Trophoblast cell (in vitro differentiated cells and primary cell): ENCODE data around the gene NSUN5.

Experiments
- DNase-seq, 2 donors: peaks; one replicate each; pipeline ENCODE4 v3.0.0-alpha.2; 2016
- H2AFZ ChIP-seq: 2 replicates; pipeline ENCODE4 v1.6.1; 2013; ENCODE audit warnings: low read length, moderate library complexity, mild to moderate bottlenecking; ENCODE audit not compliant: insufficient read depth, poor library complexity
- H2AK5ac ChIP-seq: 2 replicates; pipeline ENCODE4 v1.6.1; 2013; ENCODE audit warnings: mild to moderate bottlenecking, low read length
- H2BK120ac ChIP-seq: 2 replicates; pipeline ENCODE4 v1.6.1; 2013; ENCODE audit warnings: low read length, mild to moderate bottlenecking, moderate library complexity; ENCODE audit not compliant: insufficient read depth, poor library complexity
- H2BK12ac ChIP-seq: 2 replicates; pipeline ENCODE4 v1.6.1; 2013; ENCODE audit warnings: mild to moderate bottlenecking, low read length, moderate library complexity
- H2BK5ac ChIP-seq: 2 replicates; pipeline ENCODE4 v1.6.1; 2013; ENCODE audit warnings: low read length, low read depth, moderate library complexity, mild to moderate bottlenecking; ENCODE audit not compliant: poor library complexity
- H3K14ac ChIP-seq: 2 replicates; pipeline ENCODE4 v1.6.1; 2013; ENCODE audit warnings: mild to moderate bottlenecking, low read length
- H3K18ac ChIP-seq: 2 replicates; pipeline ENCODE4 v1.6.1; 2013; ENCODE audit warnings: mild to moderate bottlenecking, low read length
- H3K23ac ChIP-seq: 2 replicates; pipeline ENCODE4 v1.6.1; 2013; ENCODE audit warnings: low read length
- H3K27ac ChIP-seq: 2 replicates; pipeline ENCODE4 v1.5.1; 2013; ENCODE audit warnings: low read depth, mild to moderate bottlenecking, inconsistent platforms, low read length, moderate library complexity
- H3K27me3 ChIP-seq: 2 replicates; pipeline ENCODE4 v1.6.1; 2013; ENCODE audit warnings: inconsistent platforms, mild to moderate bottlenecking, low read length, moderate library complexity; ENCODE audit not compliant: insufficient read depth
- H3K36me3 ChIP-seq, 2 experiments: 1 replicate in 1 of 2; 2 replicates in 1 of 2; pipeline ENCODE4 v1.6.1; 2013; ENCODE audit warnings: low read length in 2 of 2, mild to moderate bottlenecking in 2 of 2, moderate library complexity in 1 of 2; ENCODE audit not compliant: insufficient read depth in 2 of 2, control insufficient read depth in 1 of 2
- H3K4ac ChIP-seq: 2 replicates; pipeline ENCODE4 v1.6.1; 2013; ENCODE audit warnings: low read depth, mild to moderate bottlenecking, low read length, moderate library complexity
- H3K4me1 ChIP-seq, 2 experiments: 1 replicate in 1 of 2; 2 replicates in 1 of 2; pipeline ENCODE4 v1.6.1; 2013; ENCODE audit warnings: low read length in 2 of 2, mild to moderate bottlenecking in 2 of 2, moderate library complexity in 1 of 2; ENCODE audit not compliant: insufficient read depth in 2 of 2, control insufficient read depth in 1 of 2
- H3K4me2 ChIP-seq: 2 replicates; pipeline ENCODE4 v1.6.1; 2013; ENCODE audit warnings: inconsistent platforms, mild to moderate bottlenecking, low read length, moderate library complexity
- H3K4me3 ChIP-seq: 2 replicates; pipeline ENCODE4 v1.5.1; 2013; ENCODE audit warnings: mild to moderate bottlenecking, low read depth, low read length, inconsistent platforms
- H3K79me1 ChIP-seq: one replicate; pipeline ENCODE4 v1.6.1; 2013; ENCODE audit warnings: low read length
- H3K79me2 ChIP-seq: 2 replicates; pipeline ENCODE4 v1.6.1; 2013; ENCODE audit warnings: low read length, mild to moderate bottlenecking; ENCODE audit not compliant: control insufficient read depth, insufficient read depth, poor library complexity
- H3K9ac ChIP-seq: 2 replicates; pipeline ENCODE4 v1.6.1; 2013; ENCODE audit warnings: mild to moderate bottlenecking, low read length
- H3K9me3 ChIP-seq: 2 replicates; pipeline ENCODE4 v1.6.1; 2013; ENCODE audit warnings: low read depth, mild to moderate bottlenecking, control low read depth, inconsistent platforms, low read length; ENCODE audit not compliant: insufficient read depth
- H4K12ac ChIP-seq: 2 replicates; pipeline ENCODE4 v1.6.1; 2013; ENCODE audit warnings: low read depth, mild to moderate bottlenecking, low read length, moderate library complexity
- H4K8ac ChIP-seq: 2 replicates; pipeline ENCODE4 v1.6.1; 2013; ENCODE audit warnings: low read depth, mild to moderate bottlenecking, low read length, moderate library complexity
- H4K91ac ChIP-seq: one replicate; pipeline ENCODE4 v1.6.1; 2013; ENCODE audit warnings: low read depth, mild to moderate bottlenecking, low read length, moderate library complexity
- WGBS: extraction: QIAGEN DNeasy Blood & Tissue Kit; methylation state at CpG from one replicate; pipeline ENCODE4 v1.1.7; 2013; ENCODE audit warnings: missing lambda C conversion rate; ENCODE audit not compliant: insufficient read length, insufficient coverage; ENCODE audit errors: extremely low coverage; 5-methylcytosine and 5-hydroxymethylcytosine counted together

The NSUN5 gene

DNA sequence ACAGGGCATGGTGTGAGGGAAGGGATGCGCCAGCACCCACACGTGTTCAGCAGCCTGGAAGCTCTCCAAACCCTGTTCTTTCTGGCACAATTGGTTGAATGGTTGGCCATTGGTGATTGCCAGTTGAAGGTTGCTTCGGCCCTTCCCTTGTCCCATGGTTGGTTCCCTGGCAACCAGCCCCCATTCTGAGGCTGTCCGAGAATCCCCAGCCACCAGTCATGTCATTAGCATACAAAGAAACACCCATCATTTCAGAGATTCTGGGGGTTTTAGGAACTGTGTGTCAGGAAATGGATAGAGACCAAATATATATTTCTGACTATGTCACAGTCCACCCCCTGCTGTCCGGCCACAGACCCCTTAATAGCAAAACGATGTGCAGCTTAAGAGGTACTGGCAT, 41.1 kb upstream of the NSUN5 start:
- H3K27me3 ChIP-seq, result no peaks in the 10 kb centered on the region
- H4K12ac ChIP-seq, result no peak overlapping the region
- peaks cover 2% of the 10 kb centered on the region for H3K9me3 ChIP-seq
- no peak for DNase-seq
- H3K4me2 ChIP-seq, result no peak overlapping the region
- H3K23ac ChIP-seq, result no peak overlapping the region
- no peak overlapping the region for H3K18ac ChIP-seq
- no peaks in the 10 kb centered on the region for H3K79me2 ChIP-seq
- no peak overlapping the region for H2BK120ac ChIP-seq
- H3K4me1 ChIP-seq, result no peaks in the 10 kb centered on the region
- no peak overlapping the region for H3K4me3 ChIP-seq
- WGBS, result no CpG with 5 or more reads among the region's 6 CpGs
- no peaks in the 10 kb centered on the region for H3K79me1 ChIP-seq
- H4K8ac ChIP-seq, result no peak overlapping the region
- H3K4ac ChIP-seq, result no peak overlapping the region
- H4K91ac ChIP-seq, result no peak overlapping the region
- H2BK12ac ChIP-seq, result no peak overlapping the region
- H3K36me3 ChIP-seq, result no peaks in the 10 kb centered on the region
- H2AFZ ChIP-seq, result no peak overlapping the region
- H2BK5ac ChIP-seq, result no peak overlapping the region
- H3K9ac ChIP-seq, result no peak overlapping the region
- H3K27ac ChIP-seq, result no peak overlapping the region
- no peak overlapping the region for H2AK5ac ChIP-seq
- H3K14ac ChIP-seq, result no peak overlapping the region

DNA sequence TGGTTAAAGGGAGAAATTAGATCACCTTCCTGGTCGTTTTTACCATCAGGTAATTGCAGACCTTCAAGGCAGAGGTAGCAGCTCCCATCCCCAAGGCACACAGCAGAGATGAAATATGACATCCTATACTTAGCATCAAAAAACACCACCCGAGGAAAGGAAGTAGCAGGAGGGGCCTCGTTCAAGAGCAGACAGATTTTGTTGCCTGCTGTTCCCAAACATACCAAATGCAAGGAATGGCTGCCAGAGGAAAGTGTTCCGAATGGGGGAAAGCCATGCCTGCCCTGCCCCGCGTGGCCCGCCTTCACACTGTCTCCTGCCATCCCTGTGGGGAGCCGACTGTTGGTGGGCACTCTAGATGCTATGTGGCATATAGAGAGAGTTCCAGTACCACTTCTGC, 37.3 kb upstream of the NSUN5 start:
- DNase-seq, result no peak
- WGBS, result no CpG with 5 or more reads among the region's 8 CpGs

DNA sequence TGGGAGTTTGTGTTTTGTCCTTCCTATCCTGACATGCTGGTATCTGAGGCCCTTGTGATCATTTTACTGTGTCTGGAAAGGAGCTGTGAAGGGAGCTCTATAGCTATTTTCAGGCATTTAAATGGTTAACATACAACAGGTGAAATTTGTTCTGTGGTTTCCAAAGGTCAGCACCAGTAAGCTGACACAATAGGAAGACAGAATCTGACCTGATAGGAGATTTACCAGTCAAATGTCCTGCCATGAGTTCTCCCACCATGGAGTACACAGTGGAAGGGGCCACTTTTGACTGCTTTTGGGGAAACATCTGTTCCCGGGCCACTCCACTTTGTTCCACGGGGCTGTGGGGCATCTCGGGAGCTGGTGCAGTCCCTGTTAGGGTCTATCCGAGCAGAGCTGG, 36.9 kb upstream of the NSUN5 start:
- Histone ChIP-seq H2AK5ac (no peak overlapping the region), H4K12ac (no peak overlapping the region)

More for the DNA sequence above, 37.3 kb upstream of the NSUN5 start:
- H3K23ac ChIP-seq, result no peak overlapping the region
- H3K4me3 ChIP-seq, result no peak overlapping the region
- no peaks in the 10 kb centered on the region for H3K36me3 ChIP-seq
- no peaks in the 10 kb centered on the region for H3K79me1 ChIP-seq
- H3K4me1 ChIP-seq, result peaks cover 4 to 5% of the 10 kb centered on the region in 2 experiments
- no peak overlapping the region for H4K91ac ChIP-seq
- no peak overlapping the region for H3K9ac ChIP-seq
- no peak overlapping the region for H3K27ac ChIP-seq
- H2AK5ac ChIP-seq, result no peak overlapping the region
- H3K9me3 ChIP-seq, result no peaks in the 10 kb centered on the region
- no peak overlapping the region for H3K18ac ChIP-seq
- H3K14ac ChIP-seq, result no peak overlapping the region
- no peak overlapping the region for H2BK12ac ChIP-seq
- no peak overlapping the region for H2BK5ac ChIP-seq
- no peak overlapping the region for H2BK120ac ChIP-seq
- no peak overlapping the region for H3K4ac ChIP-seq
- no peaks in the 10 kb centered on the region for H3K79me2 ChIP-seq
- no peak overlapping the region for H3K4me2 ChIP-seq
- H4K12ac ChIP-seq, result no peak overlapping the region
- H3K27me3 ChIP-seq, result no peaks in the 10 kb centered on the region
- H2AFZ ChIP-seq, result no peak overlapping the region
- H4K8ac ChIP-seq, result no peak overlapping the region

GRCh38 chr7:73343671-73344380, 35.2 kb upstream of the NSUN5 start:
- H4K91ac ChIP-seq, result no peak overlapping the region
- H3K18ac ChIP-seq, result no peak overlapping the region
- H2BK120ac ChIP-seq, result no peak overlapping the region
- H3K4me3 ChIP-seq, result no peak overlapping the region
- no peak overlapping the region for H3K23ac ChIP-seq
- H2BK12ac ChIP-seq, result no peak overlapping the region
- no peak overlapping the region for H4K8ac ChIP-seq
- H3K4ac ChIP-seq, result no peak overlapping the region
- no peaks in the 10 kb centered on the region for H3K9me3 ChIP-seq
- no peaks in the 10 kb centered on the region for H3K36me3 ChIP-seq
- H3K27me3 ChIP-seq, result no peaks in the 10 kb centered on the region
- no peak overlapping the region for H3K4me2 ChIP-seq
- no peak overlapping the region for H3K14ac ChIP-seq
- H2AK5ac ChIP-seq, result no peak overlapping the region
- H3K27ac ChIP-seq, result no peak overlapping the region
- no peaks in the 10 kb centered on the region for H3K79me1 ChIP-seq
- peaks cover 4 to 5% of the 10 kb centered on the region in 2 experiments for H3K4me1 ChIP-seq
- WGBS, result no CpG with 5 or more reads among the region's 7 CpGs
- H3K9ac ChIP-seq, result no peak overlapping the region
- DNase-seq, result no peak
- H2AFZ ChIP-seq, result no peak overlapping the region
- H4K12ac ChIP-seq, result no peak overlapping the region
- no peak overlapping the region for H2BK5ac ChIP-seq
- no peaks in the 10 kb centered on the region for H3K79me2 ChIP-seq

More for the DNA sequence above, 36.9 kb upstream of the NSUN5 start:
- Histone ChIP-seq H2AFZ (no peak overlapping the region), H3K27ac (no peak overlapping the region), H3K79me2 (no peaks in the 10 kb centered on the region), H2BK5ac (no peak overlapping the region), H3K9me3 (no peaks in the 10 kb centered on the region), H4K8ac (no peak overlapping the region), H2BK120ac (no peak overlapping the region), H3K79me1 (no peaks in the 10 kb centered on the region), H3K23ac (no peak overlapping the region), H3K4me2 (no peak overlapping the region), H3K14ac (no peak overlapping the region), H3K27me3 (no peaks in the 10 kb centered on the region), H2BK12ac (no peak overlapping the region), H3K4ac (no peak overlapping the region), H3K18ac (no peak overlapping the region), H3K36me3 (no peaks in the 10 kb centered on the region), H4K91ac (no peak overlapping the region), H3K9ac (no peak overlapping the region), H3K4me1 (peaks cover 4 to 5% of the 10 kb centered on the region in 2 experiments), H3K4me3 (no peak overlapping the region)
- no CpG with 5 or more reads among the region's 4 CpGs for WGBS
- no peak for DNase-seq
